ENCODE data around the gene CHMP1B.

DNA sequence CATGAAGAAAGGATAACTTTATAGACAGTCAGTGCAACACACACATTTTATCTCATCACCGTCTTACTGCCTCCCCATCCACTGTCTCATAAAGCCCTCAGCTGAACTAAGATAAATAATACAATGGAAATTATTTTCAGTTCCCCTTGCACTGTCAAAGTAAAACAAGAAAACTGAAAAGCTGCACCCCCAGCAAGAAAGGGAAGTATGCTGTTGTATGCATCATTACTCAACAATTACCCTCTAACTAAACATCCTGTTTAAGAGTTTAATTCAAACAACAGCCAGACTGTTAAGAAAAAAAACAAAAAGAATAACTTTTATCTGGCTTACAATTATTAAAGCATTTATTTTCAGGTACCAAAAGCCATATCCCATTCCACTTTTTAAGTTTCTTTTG lies 31.9 kb downstream of the CHMP1B start:
- TF ChIP-seq, protein P1, sequence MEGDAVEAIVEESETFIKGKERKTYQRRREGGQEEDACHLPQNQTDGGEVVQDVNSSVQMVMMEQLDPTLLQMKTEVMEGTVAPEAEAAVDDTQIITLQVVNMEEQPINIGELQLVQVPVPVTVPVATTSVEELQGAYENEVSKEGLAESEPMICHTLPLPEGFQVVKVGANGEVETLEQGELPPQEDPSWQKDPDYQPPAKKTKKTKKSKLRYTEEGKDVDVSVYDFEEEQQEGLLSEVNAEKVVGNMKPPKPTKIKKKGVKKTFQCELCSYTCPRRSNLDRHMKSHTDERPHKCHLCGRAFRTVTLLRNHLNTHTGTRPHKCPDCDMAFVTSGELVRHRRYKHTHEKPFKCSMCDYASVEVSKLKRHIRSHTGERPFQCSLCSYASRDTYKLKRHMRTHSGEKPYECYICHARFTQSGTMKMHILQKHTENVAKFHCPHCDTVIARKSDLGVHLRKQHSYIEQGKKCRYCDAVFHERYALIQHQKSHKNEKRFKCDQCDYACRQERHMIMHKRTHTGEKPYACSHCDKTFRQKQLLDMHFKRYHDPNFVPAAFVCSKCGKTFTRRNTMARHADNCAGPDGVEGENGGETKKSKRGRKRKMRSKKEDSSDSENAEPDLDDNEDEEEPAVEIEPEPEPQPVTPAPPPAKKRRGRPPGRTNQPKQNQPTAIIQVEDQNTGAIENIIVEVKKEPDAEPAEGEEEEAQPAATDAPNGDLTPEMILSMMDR (conservative IDR thresholded peaks at IDR 0.05 in 1 of 2, IDR thresholded peaks at IDR 0.05 in 1 of 2; ENCODE audit: extremely low read depth in 1 of 2, insufficient read depth in 1 of 2, low read depth in 1 of 2, low read length in 2 of 2), result no peak
- TF ChIP-seq EZH2 (IDR thresholded peaks at IDR 0.05; ENCODE audit: borderline replicate concordance, low read length), result no peak

Measured in mammary epithelial cell (primary cell).